ENCODE results near the gene REC114. TPM values are rescaled to one million over a fixed set of nuclear protein-coding genes. Genes with fewer than 3 reads are reported as not detected.

The REC114 gene
- polyA plus RNA-seq, 3 donors from 2014 or later = not detected

GRCh38 chr15:73555080-73555479 lies 112.1 kb downstream of the REC114 start:
- H3K9me3 Mint-ChIP-seq = no peaks in the 10 kb centered on the region

DNA sequence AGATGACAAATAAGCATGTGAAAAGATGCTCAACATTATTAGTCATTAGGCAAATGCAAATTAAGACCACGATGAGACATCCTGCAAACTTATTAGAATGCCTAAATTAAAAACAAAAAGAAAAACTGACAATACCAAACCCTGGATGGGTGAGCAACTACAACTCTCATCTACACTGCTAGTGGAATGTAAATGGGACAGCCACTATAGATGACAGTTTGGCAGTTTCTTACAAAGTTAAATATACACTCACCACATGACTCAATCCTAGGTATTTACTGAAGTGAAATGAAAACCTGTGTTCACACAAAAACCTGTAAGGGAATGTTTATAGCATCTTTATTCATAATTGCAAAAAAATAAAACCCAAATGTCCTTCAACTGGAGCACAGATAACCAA lies 115.6 kb downstream of the REC114 start:
- H3K36me3 Mint-ChIP-seq = peaks cover 27 to 32% (median 28%) of the 10 kb centered on the region in 3 donors
- H3K27ac Mint-ChIP-seq = no peak overlapping the region
- no peaks in the 10 kb centered on the region for H3K9me3 Mint-ChIP-seq
- DNase-seq = no peak
- H3K4me3 Mint-ChIP-seq = no peak overlapping the region
- no peaks in the 10 kb centered on the region for H3K4me1 Mint-ChIP-seq
- no peaks in the 10 kb centered on the region for H3K27me3 Mint-ChIP-seq (ENCODE audit: low read depth in 3 of 3)

More at GRCh38 chr15:73555080-73555479, 112.1 kb downstream of the REC114 start:
- no peaks in the 10 kb centered on the region for H3K27me3 Mint-ChIP-seq (ENCODE audit: low read depth in 3 of 3)
- no peak for DNase-seq
- H3K4me3 Mint-ChIP-seq = no peak overlapping the region
- H3K36me3 Mint-ChIP-seq = peaks cover 11 to 15% (median 14%) of the 10 kb centered on the region in 3 donors
- H3K4me1 Mint-ChIP-seq = no peaks in the 10 kb centered on the region
- peak overlapping the region in 1 of 6 donors; percentile 32 for H3K27ac Mint-ChIP-seq

DNA sequence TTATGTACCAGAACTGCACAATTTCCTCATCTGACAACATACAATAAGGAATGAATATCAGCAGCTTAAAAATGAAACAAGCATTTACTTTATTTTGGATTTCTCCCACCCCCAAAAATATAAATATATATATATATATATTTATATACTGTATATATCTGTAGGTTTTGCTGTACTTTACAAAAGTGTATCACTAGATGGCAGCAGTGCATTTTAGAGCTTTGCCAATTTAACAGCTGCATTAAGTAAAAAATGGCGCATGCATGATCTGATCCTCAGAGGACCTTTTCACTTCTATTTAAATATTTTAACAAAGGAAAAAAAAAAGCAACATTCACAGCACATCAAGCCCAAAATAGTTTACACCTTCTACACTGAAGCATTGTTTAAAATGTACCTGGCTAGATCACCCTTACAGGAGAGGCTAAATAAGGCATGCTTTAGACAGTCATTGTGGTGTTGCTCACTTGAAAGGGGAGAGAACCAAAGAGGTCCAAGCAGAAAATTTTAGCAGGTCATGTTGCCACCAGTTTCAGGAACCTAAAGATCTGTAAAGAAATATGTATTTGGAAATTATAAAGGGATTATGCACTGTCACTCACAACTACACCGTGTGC lies 117.6 kb downstream of the REC114 start:
- Mint-ChIP-seq H3K4me1 (peaks cover 0 to 10% of the 10 kb centered on the region in 2 donors), H3K4me3 (no peak overlapping the region), H3K27me3 (ENCODE audit: low read depth in 3 of 3) (no peaks in the 10 kb centered on the region), H3K36me3 (peaks cover 27 to 42% (median 30%) of the 10 kb centered on the region in 3 donors), H3K9me3 (no peaks in the 10 kb centered on the region), H3K27ac (no peak overlapping the region)
- DNase-seq = peak; percentile 17 to 33 (median 30)

DNA sequence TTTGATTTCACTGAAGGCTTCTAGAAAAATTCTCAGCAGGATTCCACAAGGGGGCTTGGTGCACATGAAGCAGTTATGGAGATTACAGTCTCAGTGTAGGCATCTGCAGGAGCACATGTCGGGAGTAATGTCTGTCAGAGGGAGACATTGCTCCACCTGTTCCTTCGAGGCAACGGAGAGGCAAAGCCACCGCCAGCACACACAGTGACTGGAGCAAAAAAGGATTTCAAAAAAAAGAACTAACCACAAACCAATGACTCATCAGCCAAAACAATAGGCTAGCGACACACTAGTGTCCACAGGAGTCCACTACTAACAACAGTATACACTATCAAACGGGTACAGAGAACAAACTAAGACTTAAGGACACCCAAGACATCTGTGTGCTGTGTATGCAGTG lies 121.3 kb downstream of the REC114 start:
- Mint-ChIP-seq H3K27me3 (ENCODE audit: low read depth in 3 of 3) (no peaks in the 10 kb centered on the region), H3K4me3 (no peak overlapping the region), H3K36me3 (peaks cover 19 to 46% (median 22%) of the 10 kb centered on the region in 3 donors), H3K9me3 (no peaks in the 10 kb centered on the region), H3K4me1 (peaks cover 0 to 10% of the 10 kb centered on the region in 2 donors), H3K27ac (peak overlapping the region in 1 of 6 donors; percentile 80)
- no peak for DNase-seq

DNA sequence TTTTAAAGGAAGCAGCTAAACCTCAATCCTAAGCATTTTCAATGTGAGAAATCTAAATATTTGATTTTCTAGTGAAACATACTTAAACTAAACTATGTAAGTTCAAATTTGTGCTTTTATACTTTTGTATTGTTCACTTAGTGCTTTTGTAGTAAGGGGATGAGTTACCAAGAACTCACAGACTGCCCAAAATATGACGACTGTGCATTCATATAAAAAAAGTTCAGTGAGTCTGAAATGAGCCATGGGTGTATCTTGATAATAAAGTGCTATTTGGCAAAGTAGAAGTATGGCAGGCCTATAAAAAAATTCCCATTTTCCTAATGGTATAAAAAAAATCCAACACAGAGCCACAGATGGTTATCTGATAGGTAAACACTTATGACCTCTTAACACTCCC lies 124.1 kb downstream of the REC114 start:
- Mint-ChIP-seq H3K27ac (peak overlapping the region in 1 of 6 donors; percentile 42), H3K27me3 (ENCODE audit: low read depth in 3 of 3) (no peaks in the 10 kb centered on the region), H3K4me1 (peaks cover 0 to 10% of the 10 kb centered on the region in 2 donors), H3K4me3 (no peak overlapping the region), H3K9me3 (no peaks in the 10 kb centered on the region), H3K36me3 (peaks cover 21 to 59% (median 27%) of the 10 kb centered on the region in 3 donors)
- no peak for DNase-seq

GRCh38 chr15:73568564-73569280 lies 125.8 kb downstream of the REC114 start:
- Mint-ChIP-seq H3K27me3 (ENCODE audit: low read depth in 3 of 3) (peaks cover 0 to 2% (median 0%) of the 10 kb centered on the region in 3 donors), H3K36me3 (peaks cover 20 to 45% (median 21%) of the 10 kb centered on the region in 3 donors), H3K9me3 (no peaks in the 10 kb centered on the region), H3K27ac (no peak overlapping the region), H3K4me1 (peaks cover 0 to 10% of the 10 kb centered on the region in 2 donors), H3K4me3 (no peak overlapping the region)
- no peak for DNase-seq

DNA sequence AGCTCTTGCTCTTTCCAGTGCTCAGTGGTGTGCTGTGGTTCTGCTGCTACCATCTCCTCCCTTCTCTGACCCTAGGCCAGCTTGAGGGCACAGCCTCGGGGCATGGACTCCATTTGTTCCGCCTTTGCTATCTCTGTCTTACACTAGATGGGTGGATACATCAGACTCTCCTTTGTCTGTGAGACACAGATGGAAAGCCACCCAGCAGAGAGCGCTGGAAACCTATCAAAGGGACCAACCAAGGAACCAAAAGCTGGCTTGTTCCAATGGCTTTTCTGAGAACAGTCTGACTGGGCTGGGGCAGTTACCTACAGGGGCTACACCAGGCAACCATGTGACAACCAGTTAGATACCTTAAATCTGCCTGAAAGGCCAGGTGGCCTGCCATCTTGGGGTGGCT lies 126.4 kb downstream of the REC114 start:
- no peak for DNase-seq
- H3K9me3 Mint-ChIP-seq = no peaks in the 10 kb centered on the region
- peaks cover 20 to 43% (median 21%) of the 10 kb centered on the region in 3 donors for H3K36me3 Mint-ChIP-seq
- H3K4me1 Mint-ChIP-seq = peaks cover 0 to 5% of the 10 kb centered on the region in 2 donors
- no peak overlapping the region for H3K27ac Mint-ChIP-seq
- H3K4me3 Mint-ChIP-seq = no peak overlapping the region
- H3K27me3 Mint-ChIP-seq (ENCODE audit: low read depth in 3 of 3) = peaks cover 0 to 2% (median 0%) of the 10 kb centered on the region in 3 donors

GRCh38 chr15:73570355-73571032 lies 127.5 kb downstream of the REC114 start:
- DNase-seq = no peak
- H3K36me3 Mint-ChIP-seq = peaks cover 20 to 40% (median 21%) of the 10 kb centered on the region in 3 donors
- no peaks in the 10 kb centered on the region for H3K9me3 Mint-ChIP-seq
- no peaks in the 10 kb centered on the region for H3K4me1 Mint-ChIP-seq
- peaks cover 0 to 2% (median 0%) of the 10 kb centered on the region in 3 donors for H3K27me3 Mint-ChIP-seq (ENCODE audit: low read depth in 3 of 3)
- no peak overlapping the region for H3K27ac Mint-ChIP-seq
- no peak overlapping the region for H3K4me3 Mint-ChIP-seq

- Mint-ChIP-seq H3K27ac (peak overlapping the region in 1 of 6 donors; percentile 15), H3K4me3 (no peak overlapping the region), H3K36me3 (peaks cover 20 to 40% (median 21%) of the 10 kb centered on the region in 3 donors)
Measured at GRCh38 chr15:73571346-73571745, 128.4 kb downstream of the REC114 start.

DNA sequence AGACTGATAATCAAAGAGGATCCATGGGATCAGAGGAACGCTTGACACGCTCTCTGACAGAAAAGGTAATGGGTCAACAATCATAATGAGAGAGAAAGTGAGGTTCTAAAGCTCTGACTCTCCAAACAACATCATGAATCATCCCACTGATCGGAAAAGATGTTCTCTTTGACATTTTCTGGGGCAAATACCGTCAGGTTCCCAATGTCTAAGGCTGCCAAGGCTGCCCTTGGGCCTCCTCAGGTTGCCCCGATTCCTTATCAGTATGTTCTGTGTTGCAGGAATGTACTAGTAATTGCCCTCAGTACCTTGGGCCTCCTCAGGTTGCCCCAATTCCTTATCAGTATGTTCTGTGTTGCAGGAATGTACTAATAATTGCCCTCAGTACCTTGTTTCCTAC lies 129.3 kb downstream of the REC114 start:
- Mint-ChIP-seq H3K36me3 (peaks cover 20 to 36% (median 22%) of the 10 kb centered on the region in 3 donors), H3K9me3 (no peaks in the 10 kb centered on the region), H3K4me3 (no peak overlapping the region), H3K27ac (no peak overlapping the region), H3K4me1 (no peaks in the 10 kb centered on the region), H3K27me3 (ENCODE audit: low read depth in 3 of 3) (peaks cover 0 to 2% (median 2%) of the 10 kb centered on the region in 3 donors)
- DNase-seq = no peak

More at GRCh38 chr15:73571346-73571745, 128.4 kb downstream of the REC114 start:
- no peaks in the 10 kb centered on the region for H3K4me1 Mint-ChIP-seq
- no peaks in the 10 kb centered on the region for H3K9me3 Mint-ChIP-seq
- no peak for DNase-seq
- peaks cover 0 to 2% (median 2%) of the 10 kb centered on the region in 3 donors for H3K27me3 Mint-ChIP-seq (ENCODE audit: low read depth in 3 of 3)

GRCh38 chr15:73573037-73573436 lies 130.1 kb downstream of the REC114 start:
- Mint-ChIP-seq H3K36me3 (peaks cover 17 to 30% (median 22%) of the 10 kb centered on the region in 3 donors), H3K4me3 (no peak overlapping the region), H3K4me1 (no peaks in the 10 kb centered on the region), H3K9me3 (no peaks in the 10 kb centered on the region), H3K27ac (no peak overlapping the region), H3K27me3 (ENCODE audit: low read depth in 3 of 3) (peaks cover 0 to 5% (median 2%) of the 10 kb centered on the region in 3 donors)
- DNase-seq = no peak

GRCh38 chr15:73573572-73573971 lies 130.6 kb downstream of the REC114 start:
- no peak for DNase-seq
- Mint-ChIP-seq H3K4me3 (no peak overlapping the region), H3K27ac (no peak overlapping the region), H3K27me3 (ENCODE audit: low read depth in 3 of 3) (peaks cover 0 to 5% (median 2%) of the 10 kb centered on the region in 3 donors), H3K9me3 (no peaks in the 10 kb centered on the region), H3K36me3 (peaks cover 17 to 28% (median 26%) of the 10 kb centered on the region in 3 donors), H3K4me1 (no peaks in the 10 kb centered on the region)

DNA sequence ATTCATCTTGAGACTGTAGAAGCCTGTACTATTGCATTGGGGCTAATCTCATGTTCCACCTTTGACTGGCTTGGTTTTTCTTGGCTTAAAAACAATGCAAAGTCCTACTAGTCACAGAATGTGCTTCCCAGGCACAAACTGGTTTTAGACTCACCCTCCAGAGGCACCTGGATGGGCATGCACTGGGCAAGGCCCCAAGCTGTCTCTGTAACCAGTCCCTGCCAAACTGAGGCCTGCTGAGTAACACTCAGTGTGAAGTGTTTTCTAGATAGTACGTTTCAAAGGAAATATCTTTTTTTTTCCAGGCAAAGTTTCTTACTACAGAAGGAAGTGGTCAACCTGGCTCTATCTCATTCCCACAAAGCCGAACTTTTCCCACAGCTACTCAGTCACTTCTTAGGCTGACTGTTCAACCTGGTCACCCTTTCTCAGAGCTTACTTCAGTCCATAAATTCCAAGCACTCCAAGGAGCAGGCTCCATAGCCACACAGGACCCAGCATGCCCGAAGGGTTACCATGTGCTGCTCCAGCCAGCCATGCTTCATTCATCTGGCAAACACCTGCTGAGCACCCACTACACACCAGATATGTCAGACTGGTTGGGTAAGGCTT lies 132.8 kb downstream of the REC114 start:
- no peak overlapping the region for H3K4me3 Mint-ChIP-seq
- H3K27ac Mint-ChIP-seq = peak overlapping the region in 1 of 6 donors; percentile 30
- H3K36me3 Mint-ChIP-seq = peaks cover 9 to 20% (median 19%) of the 10 kb centered on the region in 3 donors
- no peaks in the 10 kb centered on the region for H3K9me3 Mint-ChIP-seq
- DNase-seq = no peak
- H3K27me3 Mint-ChIP-seq (ENCODE audit: low read depth in 3 of 3) = peaks cover 0 to 5% (median 2%) of the 10 kb centered on the region in 3 donors
- no peaks in the 10 kb centered on the region for H3K4me1 Mint-ChIP-seq

All from immature natural killer cell (primary cell).